CD4-positive, alpha-beta T cell treated with Interleukin-10 for 1 hour (primary cell): ENCODE measurements around the gene DMAC2.
"Not testable (repeated sequence)": the region's sequence is repeated elsewhere in the genome, so short reads cannot be mapped to it uniquely, and the experiment has no call there.

ENCODE experiments used
- DNase-seq: peaks from one replicate; pipeline ENCODE4 v3.0.0-alpha.2; 2020

The DMAC2 gene

GRCh38 chr19:41439441-41440222 lies at the start of gene DMAC2:
Gene DMAC2 (minus strand): TSS chr19:41439912. CDS start chr19:41439899, 13 bp downstream.
- peak; percentile 95 for DNase-seq

- DNase-seq = not testable (repeated sequence)
Measured at GRCh38 chr19:41486953-41487352, 47.2 kb upstream of the DMAC2 start.

- no peak for DNase-seq
Measured at GRCh38 chr19:41484822-41485221, 45.1 kb upstream of the DMAC2 start.

- no peak for DNase-seq
Measured at GRCh38 chr19:41480336-41480735, 40.6 kb upstream of the DMAC2 start.

- no peak for DNase-seq
Measured at GRCh38 chr19:41479757-41480191, 40.1 kb upstream of the DMAC2 start.

GRCh38 chr19:41478875-41479756 lies 39.4 kb upstream of the DMAC2 start:
- no peak for DNase-seq

- no peak for DNase-seq
Measured at GRCh38 chr19:41478171-41478570, 38.5 kb upstream of the DMAC2 start.

- no peak for DNase-seq
Measured at GRCh38 chr19:41476583-41476982, 36.9 kb upstream of the DMAC2 start.

- peak; percentile 23 for DNase-seq
Measured at GRCh38 chr19:41463257-41464256, 23.8 kb upstream of the DMAC2 start.

- DNase-seq = no peak
Measured at GRCh38 chr19:41462497-41462896, 22.8 kb upstream of the DMAC2 start.

- DNase-seq = peak; percentile 41
Measured at GRCh38 chr19:41457241-41457640, 17.5 kb upstream of the DMAC2 start.

GRCh38 chr19:41456342-41456918 lies 16.7 kb upstream of the DMAC2 start:
- no peak for DNase-seq

- no peak for DNase-seq
Measured at GRCh38 chr19:41455936-41456335, 16.2 kb upstream of the DMAC2 start.

GRCh38 chr19:41452584-41453275 lies 13.0 kb upstream of the DMAC2 start:
- no peak for DNase-seq

- no peak for DNase-seq
Measured at GRCh38 chr19:41449865-41450178, 10.1 kb upstream of the DMAC2 start.

- DNase-seq = peak; percentile 75
Measured at GRCh38 chr19:41449079-41449864, 9.6 kb upstream of the DMAC2 start.

- DNase-seq = no peak
Measured at GRCh38 chr19:41447732-41448332, 8.1 kb upstream of the DMAC2 start.

- DNase-seq = no peak
Measured at GRCh38 chr19:41445575-41445974, 5.9 kb upstream of the DMAC2 start.

GRCh38 chr19:41443813-41444455 lies 4.2 kb upstream of the DMAC2 start:
- DNase-seq = no peak
